H1 (cell line): ENCODE results near the gene ANGPTL2. TPM values are rescaled to one million over a fixed set of nuclear protein-coding genes. Genes with fewer than 3 reads are reported as not detected.

ENCODE experiments used
- ATF3 ChIP-seq: IDR thresholded peaks from 2 replicates; pipeline ENCODE4 v1.6.1; 2011; ENCODE audit warnings: low read depth, mild to moderate bottlenecking, low read length; ENCODE audit not compliant: insufficient read depth
- polyA plus RNA-seq, 7 experiments: library from polyadenylated mRNA; depleted of rRNA in 3 of 7; stranded (reverse) in 5 of 7; unstranded in 2 of 7; fragments of >200 nt in 5 of 7; fragments of 200-250 nt in 2 of 7; gene quantifications; 1 replicate in 5 of 7; 2 replicates in 1 of 7; 4 replicates in 1 of 7; pipeline versions ENCODE4 v1.2.1 to v1.2.3, GENCODE V29; 2011 to 2013; ENCODE audit warnings: missing spikeins in 2 of 7, mixed read lengths in 2 of 7
- total RNA-seq: library from RNA; stranded (reverse); fragmentation: NEBNext Ultra II Directional; extraction: Animal tissue kit (Norgen Biotek cat#: 25700); gene quantifications from 2 replicates; pipeline ENCODE4 v1.2.1, GENCODE V29; 2021

The ANGPTL2 gene
- total and polyA plus RNA-seq, 2 of the 8 experiments (the other 6 are each of a cell fraction or from before 2014, with no cell fraction given) = 9.0 to 10.6 TPM

DNA sequence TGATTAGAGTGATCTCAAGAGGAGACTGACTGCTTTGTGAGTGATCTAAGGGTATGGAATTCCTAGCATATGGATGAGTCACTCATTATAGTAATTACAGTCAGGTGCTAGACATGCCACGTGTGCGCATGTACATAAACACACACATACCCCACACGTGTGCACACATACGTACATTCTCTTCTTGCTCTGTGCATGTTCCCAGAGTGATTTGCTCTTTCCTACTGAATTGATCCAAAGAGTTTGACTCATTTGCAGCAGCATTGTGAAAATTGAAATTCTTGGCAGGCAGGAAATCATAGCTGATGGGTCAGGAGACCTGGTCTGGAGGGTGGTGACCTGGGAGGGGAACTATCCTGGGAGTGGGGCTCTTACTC, 63.8 kb downstream of the ANGPTL2 start (continued):
- no peak for TF ChIP-seq ATF3
- TF ChIP-seq, all 59 proteins: peak for 0
